ENCODE measurements around the gene LDLRAD4.
A peak's percentile ranks its signal among the peaks of the same experiment; 100 is the strongest.

Gene LDLRAD4

DNA sequence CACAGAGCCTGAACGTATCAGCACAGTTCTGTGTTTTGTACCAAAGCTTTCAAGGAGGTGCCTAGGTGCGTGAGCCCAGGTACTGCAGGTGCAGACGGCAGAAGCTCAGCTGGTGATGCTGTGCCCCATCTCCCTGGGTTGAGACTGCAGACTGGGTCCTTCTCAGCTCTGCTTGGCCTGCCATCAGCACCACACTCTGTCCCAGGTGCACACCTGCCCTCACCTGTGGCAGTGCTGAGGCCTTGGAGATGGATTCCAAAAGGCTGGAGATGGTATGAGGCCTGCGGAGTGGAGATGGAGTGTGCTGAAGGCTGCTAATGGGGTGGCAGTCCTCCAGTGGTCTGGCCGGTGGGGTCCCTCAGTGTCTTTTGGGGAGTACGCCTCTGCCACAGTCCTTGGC, 9.3 kb downstream of the LDLRAD4 start:
- no peak for DNase-seq

DNA sequence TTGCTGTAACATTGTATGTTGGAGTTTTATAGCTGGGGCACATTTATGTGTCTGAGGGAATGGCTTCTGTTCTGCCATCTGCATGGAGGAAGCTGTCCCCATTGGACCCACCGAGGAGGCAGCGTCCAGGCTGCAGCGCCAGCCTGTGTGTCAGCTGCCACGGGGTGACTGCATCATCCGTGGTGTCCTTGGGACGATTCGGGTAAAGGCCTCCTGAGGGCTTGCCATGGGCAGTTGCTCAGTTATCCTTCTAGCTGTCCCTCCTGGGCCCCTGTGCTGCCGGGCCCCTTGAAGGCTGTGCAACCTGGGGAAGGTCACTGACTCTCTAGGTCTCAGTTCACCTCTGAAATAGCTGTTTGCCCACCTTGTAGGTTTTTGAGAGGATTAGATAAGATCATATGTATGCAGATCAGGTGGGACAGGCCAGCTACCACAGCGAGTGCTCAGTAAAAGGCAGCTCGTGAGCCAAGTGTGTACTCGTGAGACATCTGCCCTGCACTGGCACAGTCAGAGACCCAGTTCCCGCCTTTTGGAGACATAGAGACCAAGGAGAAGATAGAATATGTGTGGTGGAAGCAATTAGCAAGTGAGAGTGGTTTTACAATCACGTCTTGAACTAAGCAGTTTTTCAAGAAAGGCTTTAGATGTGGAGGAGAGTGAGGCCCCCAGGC, 10.6 kb downstream of the LDLRAD4 start:
- DNase-seq = no peak

DNA sequence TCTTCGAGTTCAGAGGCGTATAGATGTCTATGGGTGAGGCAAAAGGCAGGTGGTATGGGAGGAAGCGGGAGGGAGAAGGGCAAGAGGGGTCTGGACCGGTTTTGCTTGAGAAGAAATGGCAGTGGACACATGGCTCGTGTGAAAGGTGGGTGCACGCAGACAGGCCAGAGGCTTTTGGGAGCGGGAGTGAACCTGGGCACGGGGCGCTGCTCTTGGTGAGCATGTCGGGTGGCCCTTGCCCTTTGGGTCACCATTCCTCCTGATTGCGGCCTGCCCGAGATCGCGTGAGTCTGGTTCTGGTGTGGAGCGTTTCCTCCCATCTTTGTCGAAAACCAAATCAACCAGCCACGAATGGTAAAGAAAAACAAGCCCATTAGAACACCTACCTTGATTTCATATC, 12.6 kb downstream of the LDLRAD4 start:
- no peak for DNase-seq

DNA sequence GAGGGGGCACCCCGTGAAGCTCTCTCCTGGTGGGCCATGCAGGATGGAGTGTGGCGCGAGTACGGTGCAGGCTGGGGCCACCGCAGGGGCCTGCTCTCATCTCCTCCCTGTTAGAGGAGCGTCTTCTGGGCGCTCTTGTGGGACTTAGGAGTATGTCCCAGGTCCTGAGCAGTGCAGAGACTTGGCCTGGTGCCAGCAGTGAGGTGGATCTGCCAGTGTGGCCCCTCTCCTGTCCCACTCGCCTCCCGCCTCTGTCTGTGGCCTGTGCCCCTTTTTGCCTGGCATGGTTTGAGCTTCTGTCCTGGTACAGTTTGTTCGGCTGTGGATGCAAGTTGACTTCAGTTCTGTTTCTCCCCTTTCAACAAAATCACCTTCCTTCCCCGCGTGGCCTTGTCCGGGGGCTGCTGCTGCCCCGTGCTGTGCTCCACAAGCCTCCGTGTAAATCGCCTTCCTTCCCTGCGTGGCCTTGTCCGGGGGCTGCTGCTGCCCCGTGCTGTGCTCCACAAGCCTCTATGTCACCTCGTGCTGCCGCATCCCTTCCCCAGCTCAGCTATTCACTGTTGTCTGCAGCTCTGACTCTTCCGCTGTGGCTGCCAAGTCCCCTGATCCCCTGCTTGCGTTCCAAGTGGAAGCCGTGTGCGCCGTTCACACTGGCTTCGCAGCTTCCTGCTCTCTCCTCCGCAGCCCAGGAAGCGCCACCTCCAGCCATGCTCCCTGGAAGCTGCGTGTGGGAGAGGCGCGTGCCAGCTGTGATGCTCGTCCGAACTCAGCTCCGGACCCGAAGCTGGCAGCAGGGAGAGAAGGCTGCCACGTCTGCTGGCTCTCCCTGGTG, 13.7 kb downstream of the LDLRAD4 start:
- peak in 28 of 51 donors; percentile 22 to 69 (median 48) for DNase-seq

DNA sequence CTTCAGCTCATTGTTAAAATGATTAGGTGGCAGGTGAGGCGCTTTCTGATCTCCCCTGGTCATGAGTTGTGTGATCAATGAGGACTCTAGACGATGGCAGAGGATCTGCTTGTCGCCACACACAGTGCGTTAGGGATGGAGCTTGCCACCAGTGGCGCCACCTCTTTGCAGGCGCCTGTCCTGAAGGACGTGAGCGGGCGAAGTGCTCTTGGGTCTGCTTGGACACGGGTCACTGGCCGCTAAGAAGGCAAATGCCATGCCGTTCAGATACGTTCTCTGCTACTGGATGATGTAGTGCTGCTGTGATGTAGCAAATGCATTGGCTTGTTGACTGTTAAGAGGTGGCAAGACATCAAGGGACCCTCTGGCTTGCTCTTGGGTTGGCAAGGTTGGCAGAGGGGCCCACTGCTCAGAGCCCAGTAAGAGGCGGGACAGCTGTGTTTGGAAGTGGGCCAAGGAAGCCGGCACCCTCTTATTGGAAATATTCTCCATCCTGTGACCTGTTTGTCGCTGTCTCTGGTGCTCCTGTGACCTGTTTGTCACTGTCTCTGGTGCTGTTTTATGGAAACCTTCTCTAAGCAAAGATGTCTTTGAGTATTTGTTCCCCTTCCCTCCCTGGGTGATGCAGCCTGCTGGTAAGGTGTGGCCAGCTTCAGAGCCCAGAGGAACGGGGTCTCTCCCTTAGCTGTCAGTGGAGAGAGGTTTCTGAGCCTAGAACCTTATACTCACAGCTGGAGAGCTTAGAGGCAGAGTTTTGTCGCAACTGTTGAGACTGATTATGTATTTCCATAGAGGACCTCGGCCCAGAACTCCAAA, 14.6 kb downstream of the LDLRAD4 start:
- DNase-seq = peak in 1 of 51 donors; percentile 17

DNA sequence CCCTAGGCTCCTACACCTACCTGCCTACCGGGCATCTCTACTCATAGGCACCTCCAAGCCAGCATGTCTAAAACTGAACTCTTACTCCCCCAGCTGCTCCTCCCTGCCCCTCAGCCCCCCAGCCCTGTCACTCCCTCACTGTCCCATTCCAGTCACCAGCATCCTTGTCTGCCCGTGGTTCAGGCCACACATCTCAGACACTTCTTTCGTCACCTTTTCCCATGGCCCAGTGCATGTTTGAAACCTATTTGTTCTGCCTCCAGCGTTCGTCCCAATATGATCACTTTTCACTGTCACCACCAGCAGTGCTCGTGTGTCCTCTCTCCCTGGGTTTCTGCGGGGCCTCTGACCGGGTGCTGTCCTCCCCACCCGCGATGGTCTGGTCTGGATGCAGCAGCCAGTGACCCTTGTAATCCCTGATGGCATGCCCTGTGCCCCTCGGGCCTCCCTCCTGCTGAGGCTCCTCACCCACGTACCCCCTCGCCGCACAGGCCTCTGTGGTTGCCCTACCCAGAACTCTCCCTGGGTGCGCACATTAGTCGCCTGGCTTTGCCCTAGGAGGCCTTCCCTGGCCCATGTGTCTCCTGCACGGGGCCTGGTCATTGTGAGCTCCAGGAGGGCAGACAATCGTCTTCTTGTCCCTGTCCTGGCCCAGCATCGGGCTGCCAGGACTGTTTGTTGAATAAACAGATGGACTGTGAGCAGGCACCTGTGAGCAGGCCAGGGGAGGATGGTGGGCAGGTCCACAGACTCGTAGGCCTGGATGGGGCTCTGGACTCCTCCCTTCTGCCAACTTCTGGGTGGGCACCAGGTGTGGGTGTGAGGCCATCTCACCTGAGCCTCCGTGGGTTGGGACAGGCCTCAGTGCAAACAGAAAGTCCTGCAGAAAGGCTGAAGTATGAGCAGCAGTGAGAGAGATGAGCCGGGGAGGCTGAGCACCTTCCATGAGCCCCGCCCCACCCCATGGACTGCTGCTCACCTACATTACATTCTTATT, 15.5 kb downstream of the LDLRAD4 start:
- DNase-seq = no peak

DNA sequence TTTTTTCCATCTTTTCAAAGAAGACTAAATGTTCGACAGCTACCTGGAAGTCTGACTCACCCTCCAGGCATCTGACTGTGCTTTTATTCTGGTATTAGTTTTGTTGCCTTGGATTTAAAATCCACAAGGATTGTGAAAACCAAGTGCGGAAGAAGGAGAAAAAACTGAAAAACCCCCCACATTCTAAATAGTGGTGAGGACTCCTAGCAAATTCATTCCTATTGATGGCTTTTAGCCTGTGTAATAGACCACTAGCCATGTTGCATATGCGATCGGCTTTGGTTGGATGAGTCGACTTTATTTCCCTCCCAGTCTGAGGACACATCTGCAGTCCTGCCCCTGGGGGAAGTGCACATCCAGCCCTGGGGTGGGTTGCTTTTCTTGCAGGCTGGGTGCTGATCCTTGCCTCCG, 16.9 kb downstream of the LDLRAD4 start:
- DNase-seq = no peak

DNA sequence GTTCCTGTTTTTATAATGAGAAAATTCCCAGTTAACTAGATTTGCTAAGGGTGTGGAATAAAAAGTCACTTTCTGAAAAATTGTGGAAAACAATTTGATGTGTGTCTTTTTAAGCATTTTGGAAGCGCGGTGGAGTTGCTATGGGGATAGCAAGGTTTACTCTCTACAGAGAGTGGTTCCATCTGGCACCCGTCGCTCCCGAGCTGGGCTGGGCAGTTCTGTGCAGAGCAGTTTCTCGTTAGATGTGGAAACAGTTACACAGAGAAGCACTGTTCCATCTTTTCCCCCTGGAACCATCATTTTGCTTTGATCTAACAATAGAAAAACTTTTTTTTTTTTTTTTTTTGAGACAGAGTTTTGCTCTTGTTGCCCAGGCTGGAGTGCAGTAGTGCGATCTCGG, 17.4 kb downstream of the LDLRAD4 start:
- DNase-seq = peak in 20 of 51 donors; percentile 13 to 60 (median 36)

DNA sequence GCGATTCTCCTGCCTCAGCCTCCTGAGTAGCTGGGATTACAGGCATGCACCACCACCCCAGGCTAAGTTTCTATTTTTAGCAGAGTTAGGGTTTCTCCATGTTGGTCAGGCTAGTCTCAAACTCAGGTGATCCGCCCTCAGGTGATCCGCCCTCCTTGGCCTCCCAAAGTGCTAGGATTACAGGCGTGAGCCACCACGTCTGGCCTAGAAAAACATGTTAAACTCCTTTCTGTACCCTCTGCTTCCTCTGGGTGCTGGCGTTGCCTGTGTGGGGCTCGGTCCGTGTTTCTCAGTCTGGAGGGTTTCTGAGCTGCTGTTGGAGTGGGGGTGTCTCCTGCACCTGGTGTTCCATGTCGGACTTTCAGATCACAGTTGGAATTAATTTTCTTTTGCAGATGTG, 17.9 kb downstream of the LDLRAD4 start:
- DNase-seq = no peak

DNA sequence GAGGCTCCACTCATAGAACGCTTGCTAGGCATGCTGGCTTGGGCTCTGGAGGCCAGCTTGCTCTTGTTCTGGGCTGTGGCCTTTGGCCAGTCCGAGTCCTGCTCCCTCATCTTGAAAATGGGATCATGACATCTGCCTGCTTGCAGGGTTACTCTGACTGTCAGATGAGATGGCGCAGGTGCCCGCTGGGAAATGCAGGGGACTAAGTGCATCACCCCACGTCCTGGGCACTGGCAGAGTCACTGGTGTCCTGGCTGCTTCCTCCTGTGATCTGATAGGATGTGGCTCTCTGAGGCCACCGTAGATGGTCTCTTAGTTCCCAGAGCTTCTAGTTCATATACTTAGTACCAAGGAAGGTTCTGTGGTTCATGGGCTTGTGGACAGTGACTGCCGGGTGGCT, 18.5 kb downstream of the LDLRAD4 start:
- no peak for DNase-seq

DNA sequence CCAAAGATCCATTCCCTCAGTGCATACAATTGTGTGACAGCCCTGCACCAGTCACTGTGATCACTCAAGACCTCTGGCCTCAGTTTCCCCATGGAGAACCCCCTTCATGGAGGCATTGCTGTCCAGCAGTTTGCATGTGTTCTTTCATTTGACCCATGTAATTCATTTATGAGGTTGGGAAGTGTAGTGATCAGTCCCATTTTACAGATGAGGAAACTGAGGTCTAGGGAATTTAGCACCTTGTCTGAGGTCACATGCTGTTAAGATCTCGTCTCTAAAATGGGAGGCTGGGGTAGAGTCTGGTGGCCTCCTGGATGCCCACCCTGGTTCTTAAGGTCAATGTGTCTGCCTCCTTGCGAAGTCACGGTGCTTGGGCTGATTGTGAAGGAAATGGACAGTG, 19.1 kb downstream of the LDLRAD4 start:
- no peak for DNase-seq

DNA sequence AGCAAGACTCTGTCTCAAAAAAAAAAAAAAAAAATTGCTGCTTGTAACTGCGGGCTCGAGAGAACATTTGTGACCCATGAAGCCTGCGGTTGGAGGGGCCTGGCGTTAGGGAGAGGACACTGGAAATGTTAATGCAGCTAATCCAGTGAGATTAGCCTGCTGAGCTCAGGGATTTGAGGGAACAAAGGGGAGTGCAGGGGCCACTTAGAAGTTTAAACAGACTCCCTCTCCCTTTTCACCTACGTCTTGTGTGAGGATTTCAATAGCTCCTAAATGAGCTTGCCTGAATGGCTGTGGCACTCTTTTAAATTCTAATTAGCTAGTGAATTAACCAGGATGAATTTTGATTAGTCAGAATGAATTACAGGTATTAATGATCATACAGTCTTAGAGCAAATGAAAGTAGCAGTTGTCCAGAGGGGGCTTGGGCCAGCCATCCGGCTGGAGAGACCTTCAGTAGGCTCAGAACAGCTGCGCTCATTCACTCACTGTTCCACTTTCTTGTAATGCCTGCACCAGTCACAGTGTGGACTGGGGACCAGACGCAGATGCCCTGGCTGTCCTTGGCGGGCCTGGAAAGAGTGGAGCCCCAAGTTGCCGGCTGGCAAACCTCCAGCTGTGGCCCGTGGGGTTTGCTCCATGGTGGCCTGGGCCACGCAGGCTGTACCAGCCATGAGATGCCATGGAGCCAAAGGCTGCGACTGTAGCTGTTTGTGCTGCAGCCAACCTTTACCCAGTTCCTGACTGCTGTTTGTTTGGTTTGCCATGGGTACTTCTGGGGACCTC, 20.8 kb downstream of the LDLRAD4 start:
- DNase-seq = peak in 1 of 51 donors; percentile 22

DNA sequence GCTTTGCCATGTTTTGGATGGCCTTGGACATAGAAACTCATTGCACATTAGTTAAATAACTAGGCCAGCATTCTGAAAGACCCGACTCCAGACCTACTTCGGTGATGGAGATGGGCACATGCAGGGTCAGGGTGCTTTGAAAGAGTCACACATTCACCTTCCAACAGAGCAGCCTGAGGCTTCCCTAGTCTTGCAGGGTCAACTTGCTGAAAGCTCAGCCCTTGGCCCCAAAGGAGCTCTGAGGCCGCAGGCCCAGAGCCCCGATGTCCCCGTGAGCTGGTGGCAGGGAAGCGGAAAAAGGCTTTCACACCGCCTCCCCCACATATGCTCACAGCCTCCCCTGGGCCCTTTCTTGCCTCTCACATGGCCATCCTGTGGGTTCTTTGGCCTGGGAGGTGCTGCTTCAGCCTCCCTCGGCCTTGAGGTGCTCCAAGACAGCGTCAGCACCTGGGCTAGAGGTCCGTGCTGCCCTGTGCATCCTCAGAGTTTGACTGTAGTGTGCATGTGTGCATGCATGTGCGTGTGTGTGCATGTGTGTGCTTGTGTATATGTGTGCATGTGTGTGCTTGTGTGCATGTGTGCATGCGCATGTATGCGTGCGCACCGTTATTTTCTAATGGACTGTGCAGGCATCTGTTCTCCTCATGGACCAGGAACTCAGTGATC, 21.6 kb downstream of the LDLRAD4 start:
- DNase-seq = no peak

DNA sequence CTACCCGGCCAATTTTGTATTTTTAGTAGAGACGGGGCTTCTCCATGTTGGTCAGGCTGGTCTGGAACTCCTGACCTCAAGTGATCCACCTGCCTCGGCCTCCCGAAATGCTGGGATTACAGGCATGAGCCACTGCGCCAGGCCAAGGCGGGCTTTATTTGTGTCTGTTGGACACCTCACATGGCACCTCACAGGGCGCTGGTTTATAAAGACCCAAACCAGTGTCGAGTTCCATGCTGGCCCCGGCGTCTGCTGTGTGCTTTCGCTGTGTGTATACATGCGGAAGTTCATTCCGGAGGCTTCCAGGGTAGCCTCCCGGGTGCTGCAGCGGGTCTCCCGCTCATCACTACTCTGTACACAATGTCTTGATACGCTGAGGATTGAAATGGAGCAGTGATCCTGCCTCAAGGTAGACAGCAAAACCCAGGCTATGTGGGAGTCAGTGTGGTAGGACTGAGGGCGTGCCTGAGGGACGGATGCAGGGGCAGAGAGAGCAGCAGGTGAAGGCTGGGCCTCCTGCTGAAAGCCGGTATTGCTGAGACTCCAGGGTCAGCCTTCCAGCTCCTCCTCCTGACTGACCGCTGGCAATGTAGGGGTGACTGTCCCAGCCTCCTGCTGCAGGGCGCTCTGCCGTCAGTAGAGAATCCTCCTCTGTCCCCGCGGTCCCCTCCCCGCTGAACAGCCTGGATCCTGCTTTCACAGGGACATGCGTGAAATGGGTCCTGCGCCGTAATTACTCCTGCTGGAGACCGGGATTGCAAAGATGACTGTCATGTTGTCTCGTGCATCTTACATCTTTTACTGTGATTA, 22.7 kb downstream of the LDLRAD4 start:
- DNase-seq = no peak

DNA sequence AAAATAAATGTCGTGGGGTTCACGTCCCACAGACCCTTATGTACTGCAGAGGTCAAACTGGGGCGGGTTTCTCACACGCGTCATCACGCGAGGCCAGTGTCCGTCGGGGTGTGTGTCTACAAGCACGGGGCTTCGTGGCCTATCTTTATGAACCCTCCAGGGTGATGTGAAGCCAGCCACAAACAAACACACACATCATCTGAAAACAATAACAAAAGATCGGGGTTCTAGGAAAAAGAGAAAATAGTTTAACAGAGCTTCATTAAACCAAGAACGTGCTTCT, 23.3 kb downstream of the LDLRAD4 start:
- DNase-seq = no peak

DNA sequence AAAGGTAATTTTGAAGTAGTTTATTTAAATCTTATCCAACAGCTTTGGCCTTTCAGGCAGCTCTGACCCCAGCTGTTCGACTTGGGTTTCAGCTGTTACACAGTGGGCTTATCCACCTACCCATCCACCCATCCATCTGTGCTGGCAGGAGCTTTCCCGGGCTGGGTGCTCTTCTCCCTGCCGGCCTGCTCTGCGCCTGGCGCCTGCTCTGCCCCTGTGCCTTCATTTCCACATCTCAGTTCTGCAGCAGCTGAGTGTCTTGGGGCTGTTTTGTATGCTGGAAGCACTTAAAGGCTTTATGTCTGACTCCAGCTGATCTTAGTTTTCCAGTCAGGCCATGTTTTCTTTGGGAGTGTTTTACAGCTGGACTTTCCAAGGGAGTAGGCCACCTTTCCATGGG, 24.2 kb downstream of the LDLRAD4 start:
- DNase-seq = no peak

DNA sequence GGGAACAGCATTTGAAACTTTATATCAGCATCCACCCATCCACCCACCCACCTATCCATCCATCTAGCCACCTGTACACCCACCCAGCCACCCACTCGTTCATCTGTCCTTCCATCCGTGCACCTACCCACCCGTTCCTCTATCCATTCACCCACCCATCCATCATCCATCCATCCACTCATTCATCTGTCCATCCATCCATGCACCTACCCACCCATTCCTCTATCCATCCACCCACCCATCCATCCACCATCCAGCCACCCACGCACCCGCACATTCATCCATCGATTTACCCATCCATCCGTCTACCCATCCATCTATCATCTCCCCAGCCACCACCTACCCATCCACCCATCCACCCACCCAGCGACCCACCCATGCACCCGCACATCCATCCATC, 24.8 kb downstream of the LDLRAD4 start:
- no peak for DNase-seq

DNA sequence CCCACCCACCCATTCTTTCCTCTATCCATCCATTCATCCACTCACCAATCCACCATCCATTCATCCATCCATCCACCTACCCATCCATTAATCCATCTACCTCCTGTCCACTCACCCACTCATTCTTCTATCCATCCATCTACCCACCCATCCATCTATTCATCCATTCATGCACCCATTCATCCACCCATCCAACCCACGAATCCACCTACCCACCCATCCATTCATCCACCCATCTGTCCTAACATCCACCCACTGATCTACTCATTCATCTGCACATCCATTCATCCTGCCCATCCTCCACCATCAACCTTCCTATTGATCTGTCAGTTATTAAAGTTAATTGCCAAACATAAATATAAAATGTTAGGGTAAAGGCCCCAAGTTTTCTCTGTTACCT, 25.6 kb downstream of the LDLRAD4 start:
- no peak for DNase-seq

DNA sequence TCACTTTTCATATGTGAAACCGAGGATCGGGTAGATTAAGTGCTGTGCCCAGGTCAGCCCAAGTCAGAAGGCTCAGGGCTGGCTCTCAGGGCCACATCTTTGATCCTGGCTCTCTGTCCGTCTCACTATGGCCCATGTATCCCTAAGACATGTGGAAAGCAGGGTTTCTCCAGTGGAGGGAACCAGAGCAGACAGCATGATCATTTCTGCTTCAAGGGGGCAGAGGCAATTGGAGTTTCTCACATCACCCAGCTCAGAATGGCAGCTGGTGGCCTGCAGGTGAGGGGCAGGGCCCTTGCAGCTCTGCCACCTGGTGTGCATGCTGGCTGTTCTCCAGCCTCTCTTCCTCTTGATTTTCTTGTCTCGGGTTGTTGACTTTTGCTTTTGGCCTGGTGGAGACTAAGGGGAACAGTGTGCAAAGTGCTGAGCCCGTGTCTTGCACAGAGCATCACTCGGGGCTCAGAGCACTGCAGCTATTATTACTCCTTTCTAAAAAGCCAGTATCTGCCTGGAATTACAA, 27.0 kb downstream of the LDLRAD4 start:
- DNase-seq = no peak

Measured in hypothalamus (tissue), 51 donors.